ENCODE measurements around the gene MPND. TPM values are rescaled to one million over a fixed set of nuclear protein-coding genes. Genes with fewer than 3 reads are reported as not detected.

The MPND gene
- total RNA-seq, 1 donor from 2014 or later: 42.4 TPM

GRCh38 chr19:4337906-4338440, 5.4 kb upstream of the MPND start:
- H3K4me3 Mint-ChIP-seq: peak overlapping the region; percentile 83
- no peak for DNase-seq (ENCODE audit: low spot score in 2 of 2, unreplicated experiment in 2 of 2)
- TF ChIP-seq CTCF (IDR thresholded peaks at IDR 0.05; ENCODE audit: unreplicated experiment): no peak
- H3K27me3 Mint-ChIP-seq (ENCODE audit: low read depth): peaks cover 2% of the 10 kb centered on the region
- H3K9me3 Mint-ChIP-seq: no peaks in the 10 kb centered on the region
- H3K36me3 Mint-ChIP-seq: peaks cover 12% of the 10 kb centered on the region
- H3K4me1 Mint-ChIP-seq: peaks cover 20% of the 10 kb centered on the region
- peak overlapping the region; percentile 98 for H3K27ac Mint-ChIP-seq

GRCh38 chr19:4338441-4339355, 4.7 kb upstream of the MPND start, which contains the start of gene STAP2:
TSS of gene STAP2 (minus strand) at chr19:4338827. CDS start at chr19:4338753, 74 bp downstream.
- Mint-ChIP-seq H3K27me3 (ENCODE audit: low read depth) (peaks cover 2% of the 10 kb centered on the region), H3K4me1 (peaks cover 20% of the 10 kb centered on the region), H3K9me3 (no peaks in the 10 kb centered on the region), H3K36me3 (peaks cover 12% of the 10 kb centered on the region), H3K4me3 (peak within 1 kb of the TSS; percentile 83), H3K27ac (peak within 1 kb of the TSS; percentile 98)
- TF ChIP-seq CTCF (IDR thresholded peaks at IDR 0.05; ENCODE audit: unreplicated experiment): no peak
- peak in 1 of 2 experiments; percentile 69 for DNase-seq (ENCODE audit: low spot score in 2 of 2, unreplicated experiment in 2 of 2)

GRCh38 chr19:4342314-4342614, 1.1 kb upstream of the MPND start:
- peaks cover 2% of the 10 kb centered on the region for H3K27me3 Mint-ChIP-seq (ENCODE audit: low read depth)
- no peak for DNase-seq (ENCODE audit: low spot score in 2 of 2, unreplicated experiment in 2 of 2)
- H3K4me3 Mint-ChIP-seq: peak overlapping the region; percentile 86
- no peak for TF ChIP-seq CTCF (IDR thresholded peaks at IDR 0.05; ENCODE audit: unreplicated experiment)
- H3K36me3 Mint-ChIP-seq: peaks cover 6% of the 10 kb centered on the region
- H3K4me1 Mint-ChIP-seq: peaks cover 22% of the 10 kb centered on the region
- H3K27ac Mint-ChIP-seq: peak overlapping the region; percentile 99
- no peaks in the 10 kb centered on the region for H3K9me3 Mint-ChIP-seq

DNA sequence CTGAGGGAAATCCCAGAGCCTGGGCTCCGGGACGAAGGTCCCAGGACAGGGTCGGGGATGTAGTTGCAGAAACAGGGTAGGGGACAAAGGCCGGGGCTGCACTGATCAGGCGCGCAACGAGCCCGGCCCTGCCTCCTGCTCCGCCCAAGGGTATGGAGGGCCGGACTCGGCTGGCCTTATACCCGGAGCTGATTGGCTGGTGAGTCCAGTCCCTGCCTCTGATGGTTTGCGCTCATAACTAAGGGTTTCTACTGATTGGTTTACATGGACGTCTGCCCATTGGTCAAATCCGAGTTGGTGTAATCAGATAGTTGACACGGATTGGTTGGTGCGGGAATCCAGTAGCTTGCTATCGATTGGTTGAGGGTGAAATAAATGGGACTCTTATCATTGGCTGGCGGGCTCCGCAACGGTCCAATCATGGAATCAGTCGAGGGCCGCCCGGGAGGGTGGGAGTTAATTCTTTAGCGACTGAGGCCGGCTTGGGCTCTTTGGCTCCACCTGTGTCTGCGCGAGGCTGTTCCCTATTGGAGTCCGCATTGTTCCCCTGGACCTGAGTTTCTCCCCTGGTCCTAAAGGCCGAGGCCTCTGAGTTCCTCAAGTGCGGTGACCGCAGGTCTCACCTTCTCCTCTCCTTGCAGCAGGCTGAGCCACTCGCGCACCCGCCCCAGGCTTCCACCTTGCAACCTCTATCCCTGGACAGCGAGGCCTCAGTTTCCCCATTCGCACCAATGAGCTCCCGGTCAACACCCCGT, 570 bp upstream of the MPND start:
- DNase-seq (ENCODE audit: low spot score in 2 of 2, unreplicated experiment in 2 of 2): peak; percentile 87 to 94
- Mint-ChIP-seq H3K27ac (peak overlapping the region; percentile 99), H3K4me1 (peaks cover 21% of the 10 kb centered on the region), H3K9me3 (no peaks in the 10 kb centered on the region), H3K36me3 (peaks cover 6% of the 10 kb centered on the region), H3K27me3 (ENCODE audit: low read depth) (peaks cover 2% of the 10 kb centered on the region), H3K4me3 (peak overlapping the region; percentile 86)
- TF ChIP-seq CTCF (IDR thresholded peaks at IDR 0.05; ENCODE audit: unreplicated experiment): peak; percentile 11

- Mint-ChIP-seq H3K27me3 (ENCODE audit: low read depth) (peaks cover 2% of the 10 kb centered on the region), H3K27ac (no peak overlapping the region), H3K9me3 (no peaks in the 10 kb centered on the region), H3K4me3 (peak overlapping the region; percentile 54), H3K4me1 (peaks cover 10% of the 10 kb centered on the region), H3K36me3 (peaks cover 12% of the 10 kb centered on the region)
- no peak for TF ChIP-seq CTCF (IDR thresholded peaks at IDR 0.05; ENCODE audit: unreplicated experiment)
- no peak for DNase-seq (ENCODE audit: low spot score in 2 of 2, unreplicated experiment in 2 of 2)
Measured at GRCh38 chr19:4345342-4346019, 2.1 kb downstream of the MPND start.

All from mesothelial cell of epicardium (in vitro differentiated cells).